DOHH2 (cell line): ENCODE results near the gene ANXA8L1.
"Not testable (repeated sequence)": the region's sequence is repeated elsewhere in the genome, so short reads cannot be mapped to it uniquely, and the experiment has no call there.

Experiments used
- EZH2phosphoT487 ChIP-seq: fragments of 200-600 bp; sonication (generic); IDR thresholded peaks from 2 replicates; pipeline ENCODE4 v1.6.1; 2017; ENCODE audit warnings: borderline replicate concordance, mild to moderate bottlenecking, antibody characterized with exemption, low read length, moderate library complexity, mixed read lengths
- TF ChIP-seq, protein P1 (sequence below): fragments of 200-600 bp; sonication (generic); IDR thresholded peaks from one replicate; pipeline ENCODE4 v1.5.1; 2014; ENCODE audit warnings: antibody characterized with exemption, mild to moderate bottlenecking, low read depth, low read length; ENCODE audit not compliant: poor library complexity, severe bottlenecking

DNA sequence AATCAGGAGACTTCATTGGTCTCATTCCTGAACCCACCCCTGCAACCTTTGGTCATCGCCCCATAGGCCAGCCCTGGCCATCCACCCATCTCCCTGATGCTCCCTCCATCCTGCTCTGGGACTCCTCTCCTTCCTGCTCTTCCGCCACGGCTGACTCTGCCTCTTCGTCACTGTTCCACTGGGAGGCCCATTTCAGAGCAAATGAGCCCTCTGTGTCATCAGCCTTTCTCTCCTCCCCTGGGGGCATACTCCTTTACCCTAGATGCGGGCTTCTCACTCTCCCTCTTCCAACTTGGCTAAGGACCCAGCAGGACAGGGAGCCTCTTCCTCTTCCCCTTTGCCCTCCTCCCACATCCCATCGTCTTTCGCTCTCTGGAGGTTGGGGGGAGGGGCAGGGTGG, 42.7 kb downstream of the ANXA8L1 start:
- TF ChIP-seq, protein P1, sequence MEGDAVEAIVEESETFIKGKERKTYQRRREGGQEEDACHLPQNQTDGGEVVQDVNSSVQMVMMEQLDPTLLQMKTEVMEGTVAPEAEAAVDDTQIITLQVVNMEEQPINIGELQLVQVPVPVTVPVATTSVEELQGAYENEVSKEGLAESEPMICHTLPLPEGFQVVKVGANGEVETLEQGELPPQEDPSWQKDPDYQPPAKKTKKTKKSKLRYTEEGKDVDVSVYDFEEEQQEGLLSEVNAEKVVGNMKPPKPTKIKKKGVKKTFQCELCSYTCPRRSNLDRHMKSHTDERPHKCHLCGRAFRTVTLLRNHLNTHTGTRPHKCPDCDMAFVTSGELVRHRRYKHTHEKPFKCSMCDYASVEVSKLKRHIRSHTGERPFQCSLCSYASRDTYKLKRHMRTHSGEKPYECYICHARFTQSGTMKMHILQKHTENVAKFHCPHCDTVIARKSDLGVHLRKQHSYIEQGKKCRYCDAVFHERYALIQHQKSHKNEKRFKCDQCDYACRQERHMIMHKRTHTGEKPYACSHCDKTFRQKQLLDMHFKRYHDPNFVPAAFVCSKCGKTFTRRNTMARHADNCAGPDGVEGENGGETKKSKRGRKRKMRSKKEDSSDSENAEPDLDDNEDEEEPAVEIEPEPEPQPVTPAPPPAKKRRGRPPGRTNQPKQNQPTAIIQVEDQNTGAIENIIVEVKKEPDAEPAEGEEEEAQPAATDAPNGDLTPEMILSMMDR = not testable (repeated sequence)
- not testable (repeated sequence) for TF ChIP-seq EZH2phosphoT487
